HL-60/S4 treated with retinoic acid at 250 ng/mL for 4 days and 3 days (cell line): ENCODE measurements around the gene BRME1.

Experiments
- in situ Hi-C: fragments of 300-500 bp; cut with MboI; formaldehyde crosslinking; loops from 2 replicates; pipeline ENCODE4 v1.7.0; 2022; ENCODE audit warnings: low sequenced_read_pairs

BRME1 gene

GRCh38 chr19:13835791-13836723 lies 69.9 kb downstream of the BRME1 start:
- in situ Hi-C loops: no loop called here

- in situ Hi-C loops: no loop called here
These were observed 71.5 kb downstream of the BRME1 start for GRCh38 chr19:13834244-13835069.

GRCh38 chr19:13833330-13834243 lies 72.3 kb downstream of the BRME1 start:
- in situ Hi-C loops: no loop called here
